Transverse colon (tissue), 4 donors: ENCODE measurements around the gene GSTK1. TPM values are rescaled to one million over a fixed set of nuclear protein-coding genes. Genes with fewer than 3 reads are reported as not detected.

Experiments
- DNase-seq: peaks from one replicate; pipeline ENCODE4 v3.0.0-alpha.2; 2019
- H3K27ac ChIP-seq, 4 donors: fragments of 200-600 bp; sonication (generic); 2 replicates each; pipeline ENCODE4 v1.5.1; 2016 to 2018; ENCODE audit warnings: inconsistent platforms in 4 of 4
- H3K27me3 ChIP-seq: fragments of 200-600 bp; sonication (generic); 2 replicates; pipeline ENCODE4 v1.5.1; 2017; ENCODE audit warnings: inconsistent platforms
- H3K36me3 ChIP-seq, 4 donors: fragments of 200-600 bp; sonication (generic); 2 replicates each; pipeline ENCODE4 v1.5.1; 2017 to 2019; ENCODE audit warnings: inconsistent platforms in 4 of 4
- H3K4me1 ChIP-seq, 4 donors: fragments of 200-600 bp; sonication (generic); 2 replicates each; pipeline ENCODE4 v1.5.1; 2017 to 2020; ENCODE audit warnings: inconsistent platforms in 4 of 4
- H3K4me3 ChIP-seq, 4 donors: fragments of 200-600 bp; sonication (generic); 1 replicate in 1 of 4; 2 replicates in 3 of 4; pipeline versions ENCODE4 v1.5.1 to v1.6.1; 2017 to 2019; ENCODE audit warnings: inconsistent platforms in 4 of 4
- H3K9me3 ChIP-seq, 2 donors: fragments of 200-600 bp; sonication (generic); 2 replicates each; pipeline ENCODE4 v1.5.1; 2017 to 2019; ENCODE audit warnings: inconsistent platforms in 2 of 2
- CTCF ChIP-seq, 5 experiments: fragments of 200-600 bp in 3 of 5; fragments of 450-650 bp in 2 of 5; sonication (generic) in 3 of 5; IDR thresholded peaks; 1 replicate in 2 of 5; 2 replicates in 3 of 5; pipeline ENCODE4 v1.5.1; 2016 to 2017; ENCODE audit warnings: antibody characterized with exemption in 5 of 5, inconsistent platforms in 3 of 5, mild to moderate bottlenecking in 2 of 5, moderate library complexity in 1 of 5
- EP300 ChIP-seq: sonication (generic); formaldehyde crosslinking; IDR thresholded peaks from one replicate; pipeline ENCODE4 v1.6.1; 2017; ENCODE audit warnings: antibody characterized with exemption, low read depth
- POLR2A ChIP-seq: fragments of 450-650 bp; IDR thresholded peaks from one replicate; pipeline ENCODE4 v1.6.1; 2016; ENCODE audit warnings: antibody characterized with exemption, mild to moderate bottlenecking, moderate library complexity
- POLR2AphosphoS5 ChIP-seq, 3 donors: sonication (generic); formaldehyde crosslinking; IDR thresholded peaks; one replicate each; pipeline ENCODE4 v1.6.1; 2016; ENCODE audit warnings: antibody characterized with exemption in 3 of 3
- WGBS, 2 donors: methylation state at CpG; one replicate each; pipeline ENCODE4 v1.1.5; 2018; ENCODE audit warnings: low coverage in 1 of 2; 5-methylcytosine and 5-hydroxymethylcytosine counted together
- in situ Hi-C, 4 donors: fragments of 200-750 bp; cut with MboI; loops; one replicate each; pipeline versions ENCODE4 v1.15.0 to v1.15.1; 2017; ENCODE audit warnings: low sequenced_read_pairs in 3 of 4, low pct_ligation_motif_present in 1 of 4, low pct_unique_long_range_greater_than_20kb in 1 of 4
- intact Hi-C: fragments of 100-400 bp; cut with DNase I; formaldehyde crosslinking; loops from one replicate; pipeline ENCODE4 v1.15.1; 2023; ENCODE audit warnings: low total_unique reads
- total RNA-seq, 4 donors: library from RNA; depleted of rRNA; stranded (reverse); fragments of >200 nt; gene quantifications; one replicate each; pipeline ENCODE4 v1.1.0, GENCODE V29; 2016

Gene GSTK1
- total RNA-seq, 4 donors from 2014 or later: 333 to 472 (median 376) TPM

DNA sequence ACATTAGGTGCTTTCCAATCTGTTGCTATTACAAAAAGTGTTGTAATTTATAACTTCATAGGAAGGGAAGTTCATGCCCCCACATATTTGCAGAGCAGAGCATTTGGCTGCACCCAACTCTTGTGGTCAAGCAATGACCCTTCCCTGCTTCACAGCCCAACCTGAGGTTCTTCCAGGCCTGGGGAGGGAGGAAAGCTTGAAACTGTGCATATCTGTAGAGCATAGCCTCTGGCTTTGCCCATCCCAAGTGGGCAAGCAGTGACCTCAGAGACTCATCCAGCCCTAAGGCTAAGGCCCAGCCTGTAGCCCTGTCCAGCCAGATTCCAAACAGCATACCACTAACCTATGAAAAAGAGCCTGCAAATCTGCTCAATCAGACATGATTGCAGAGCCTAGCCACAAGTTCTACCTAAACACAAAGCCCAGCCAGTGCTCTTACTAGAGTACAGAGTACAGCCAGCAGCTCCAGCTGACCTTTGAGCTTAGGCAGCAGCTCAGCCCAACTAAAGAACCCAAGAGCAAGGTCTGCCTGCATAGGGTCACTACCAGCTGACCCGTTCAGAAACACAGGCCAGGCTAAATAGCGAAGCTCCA lies 14.4 kb upstream of the GSTK1 start:
- WGBS, 2 donors: 91% methylated on average over 2 of the region's 2 CpGs; no CpG with 5 or more reads in 1 of the 2 donors
- TF ChIP-seq POLR2AphosphoS5 (IDR thresholded peaks at IDR 0.05): no peak
- no peak for TF ChIP-seq EP300
- no peak for TF ChIP-seq POLR2A
- TF ChIP-seq CTCF (IDR thresholded peaks at IDR 0.05): no peak
- peak; percentile 32 for DNase-seq
- intact Hi-C loops (no loop called here), in situ Hi-C loops (loop anchor here in 2 of 4 donors (10.0 kb wide), 3 partner anchors 56 to 166 kb away; partner anchors contain the start of gene EPHA1 (in 1 of the 2))
- no peaks in the 10 kb centered on the region for H3K36me3 ChIP-seq
- H3K4me3 ChIP-seq: no peak overlapping the region
- H3K4me1 ChIP-seq: peaks cover 0 to 34% (median 16%) of the 10 kb centered on the region in 4 donors
- H3K9me3 ChIP-seq: no peaks in the 10 kb centered on the region
- H3K27me3 ChIP-seq: no peaks in the 10 kb centered on the region
- H3K27ac ChIP-seq: peak overlapping the region in 1 of 4 donors; percentile 34

DNA sequence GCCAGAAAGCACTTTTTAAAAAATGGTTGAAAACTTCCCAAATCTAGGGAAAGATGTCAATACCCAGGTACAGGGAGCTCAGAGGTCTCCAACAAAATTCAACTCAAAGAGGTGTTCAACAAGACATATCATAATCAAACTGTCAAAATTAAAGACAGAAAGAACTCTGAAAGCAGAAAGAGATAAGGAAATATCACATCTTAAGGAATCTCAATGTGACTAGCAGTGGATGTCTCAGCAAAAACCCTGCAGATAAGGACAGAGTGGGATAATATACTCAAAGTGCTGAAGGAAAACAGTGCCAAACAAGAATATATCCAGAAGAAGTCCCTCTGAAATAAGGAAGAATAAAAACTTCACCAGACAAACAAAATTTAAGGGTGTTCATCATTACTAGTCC lies 13.0 kb upstream of the GSTK1 start:
- H3K4me3 ChIP-seq: no peak overlapping the region
- peaks cover 0 to 22% (median 12%) of the 10 kb centered on the region in 4 donors for H3K4me1 ChIP-seq
- no peak for DNase-seq
- intact Hi-C loops (no loop called here), in situ Hi-C loops (no loop called here)
- H3K9me3 ChIP-seq: no peaks in the 10 kb centered on the region
- no peaks in the 10 kb centered on the region for H3K36me3 ChIP-seq
- no peaks in the 10 kb centered on the region for H3K27me3 ChIP-seq
- no peak for TF ChIP-seq POLR2AphosphoS5 (IDR thresholded peaks at IDR 0.05)
- H3K27ac ChIP-seq: no peak overlapping the region

- DNase-seq: no peak
- intact Hi-C loops (no loop called here), in situ Hi-C loops (no loop called here)
- WGBS, 2 donors: 80 to 82% methylated on average over 1 of the region's 1 CpG
- Histone ChIP-seq H3K27ac (no peak overlapping the region), H3K4me3 (no peak overlapping the region), H3K36me3 (no peaks in the 10 kb centered on the region), H3K9me3 (no peaks in the 10 kb centered on the region), H3K4me1 (peaks cover 0 to 17% (median 9%) of the 10 kb centered on the region in 4 donors), H3K27me3 (no peaks in the 10 kb centered on the region)
- TF ChIP-seq POLR2AphosphoS5 (IDR thresholded peaks at IDR 0.05) (no peak), POLR2A (no peak), CTCF (IDR thresholded peaks at IDR 0.05) (no peak), EP300 (no peak)
Observed at GRCh38 chr7:143250822-143251221, 12.4 kb upstream of the GSTK1 start.

DNA sequence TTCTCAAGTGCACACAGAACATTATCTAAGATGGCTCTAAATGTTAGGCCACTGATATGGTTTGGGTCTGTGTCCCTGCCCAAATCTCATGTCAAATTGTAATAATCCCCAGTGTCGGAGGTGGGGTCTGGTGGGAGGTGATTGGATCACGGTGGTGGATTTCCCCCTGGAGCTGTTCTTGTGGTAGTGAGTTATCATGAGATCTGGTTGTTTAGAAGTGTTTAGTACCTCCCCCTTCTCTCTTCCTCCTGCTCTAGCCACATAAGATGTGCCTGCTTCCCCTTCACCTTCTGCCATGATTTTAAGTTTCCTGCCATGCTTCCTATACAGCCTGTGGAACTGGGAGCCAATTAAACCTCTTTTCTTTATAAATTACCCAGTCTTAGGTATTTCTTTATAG lies 11.2 kb upstream of the GSTK1 start:
- TF ChIP-seq POLR2A (no peak), EP300 (no peak), POLR2AphosphoS5 (IDR thresholded peaks at IDR 0.05) (no peak), CTCF (IDR thresholded peaks at IDR 0.05) (no peak)
- no peak overlapping the region for H3K27ac ChIP-seq
- no peaks in the 10 kb centered on the region for H3K36me3 ChIP-seq
- H3K4me3 ChIP-seq: no peak overlapping the region
- intact Hi-C loops (no loop called here), in situ Hi-C loops (no loop called here)
- H3K9me3 ChIP-seq: no peaks in the 10 kb centered on the region
- H3K4me1 ChIP-seq: peaks cover 0 to 17% (median 9%) of the 10 kb centered on the region in 4 donors
- H3K27me3 ChIP-seq: no peaks in the 10 kb centered on the region
- DNase-seq: no peak
- WGBS, 2 donors: 82% methylated on average over 2 of the region's 2 CpGs; no CpG with 5 or more reads in 1 of the 2 donors

DNA sequence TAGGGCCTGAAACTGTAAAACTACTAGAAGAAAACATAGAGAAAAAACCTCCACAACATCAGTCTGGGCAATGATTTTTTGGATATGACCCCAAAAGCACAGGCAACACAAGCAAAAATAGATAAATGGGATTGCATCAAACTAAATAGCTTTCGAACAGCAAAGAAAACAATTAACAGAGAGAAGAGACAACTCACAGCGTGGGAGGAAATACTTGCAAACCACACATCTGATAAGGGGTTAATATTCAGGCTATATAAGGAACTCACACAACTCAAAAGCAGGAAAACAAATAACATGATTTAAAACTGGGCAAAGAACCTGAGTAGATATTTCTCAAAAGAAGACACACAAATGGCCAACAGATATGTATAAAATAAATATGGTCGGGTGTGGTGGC lies 7.7 kb upstream of the GSTK1 start:
- H3K27ac ChIP-seq: no peak overlapping the region
- intact Hi-C loops (no loop called here), in situ Hi-C loops (no loop called here)
- H3K4me3 ChIP-seq: no peak overlapping the region
- 71 to 74% methylated on average over 3 of the region's 3 CpGs for WGBS, 2 donors
- DNase-seq: no peak
- no peaks in the 10 kb centered on the region for H3K9me3 ChIP-seq
- H3K27me3 ChIP-seq: no peaks in the 10 kb centered on the region
- H3K4me1 ChIP-seq: peaks cover 0 to 22% (median 5%) of the 10 kb centered on the region in 4 donors
- no peaks in the 10 kb centered on the region for H3K36me3 ChIP-seq
- TF ChIP-seq POLR2A (no peak), CTCF (IDR thresholded peaks at IDR 0.05) (no peak)
